IMR-90 (cell line): ENCODE measurements around the gene LCE3B. TPM values are rescaled to one million over a fixed set of nuclear protein-coding genes. Genes with fewer than 3 reads are reported as not detected.

ENCODE experiments used
- ATAC-seq: fragments of 200-7000 bp; cut with Tn5 transposase; 2 replicates; pipeline ENCODE4 v1.9.1; 2020; ENCODE audit warnings: low read depth, mild to moderate bottlenecking, moderate library complexity
- BruUV-seq: library from RNA; stranded (reverse); fragments of 400-500 nt; replicated peaks from 2 replicates; lab custom pipeline; 2021; lab: Mats Ljungman, UMichigan
- CTCF ChIA-PET: fragments of 300-600 bp; formaldehyde crosslinking; extraction: SDS; loops from one replicate; lab custom pipeline; 2021; ENCODE audit warnings: antibody characterized with exemption; lab: Yijun Ruan, JAX
- POLR2A ChIA-PET: fragments of 300-600 bp; sonication (Branson Sonifier 250); formaldehyde crosslinking; loops from one replicate; lab custom pipeline; 2022; ENCODE audit warnings: antibody characterized with exemption; ENCODE audit not compliant: unreplicated experiment; lab: Charles Lee
- DNase-seq: peaks from one replicate; pipeline ENCODE4 v3.0.0; 2013
- H2AFZ ChIP-seq: replicated peaks from 2 replicates; pipeline ENCODE3; 2013; ENCODE audit warnings: low read length, mild to moderate bottlenecking; ENCODE audit not compliant: poor library complexity
- H2AK5ac ChIP-seq: 2 replicates; pipeline ENCODE4 v1.6.1; 2013; ENCODE audit warnings: low read depth, low read length, inconsistent platforms
- H2AK9ac ChIP-seq: replicated peaks from 2 replicates; pipeline ENCODE3; 2013; ENCODE audit warnings: mild to moderate bottlenecking, low read depth, low read length, moderate library complexity; ENCODE audit not compliant: poor library complexity
- H2BK120ac ChIP-seq: 2 replicates; pipeline ENCODE4 v1.6.1; 2013; ENCODE audit warnings: low read depth, low read length, inconsistent platforms
- H2BK15ac ChIP-seq: 3 replicates; pipeline ENCODE4 v1.6.1; 2013; ENCODE audit warnings: low read depth, low read length, inconsistent platforms
- H2BK20ac ChIP-seq: 2 replicates; pipeline ENCODE4 v1.6.1; 2013; ENCODE audit warnings: low read depth, mild to moderate bottlenecking, inconsistent platforms, low read length, moderate library complexity
- H2BK5ac ChIP-seq: 2 replicates; pipeline ENCODE4 v1.6.1; 2013; ENCODE audit warnings: mild to moderate bottlenecking, low read depth, low read length, inconsistent platforms; ENCODE audit not compliant: poor library complexity, severe bottlenecking
- H3K14ac ChIP-seq: replicated peaks from 2 replicates; pipeline ENCODE4 v1.6.1; 2013; ENCODE audit warnings: low read depth, low read length, inconsistent platforms
- H3K18ac ChIP-seq: 2 replicates; pipeline ENCODE4 v1.6.1; 2013; ENCODE audit warnings: low read depth, low read length, control low read depth
- H3K23ac ChIP-seq: 2 replicates; pipeline ENCODE4 v1.6.1; 2013; ENCODE audit warnings: low read depth, low read length, inconsistent platforms
- H3K27ac ChIP-seq: 2 replicates; pipeline ENCODE4 v1.5.1; 2013; ENCODE audit warnings: mild to moderate bottlenecking, control low read depth, low read length; ENCODE audit not compliant: insufficient read depth
- H3K27me3 ChIP-seq: 2 replicates; pipeline ENCODE4 v1.6.1; 2013; ENCODE audit warnings: low read length; ENCODE audit not compliant: control insufficient read depth, insufficient read depth
- H3K36me3 ChIP-seq: 2 replicates; pipeline ENCODE4 v1.6.1; 2013; ENCODE audit warnings: low read length, mixed read lengths; ENCODE audit not compliant: control insufficient read depth, insufficient read depth
- H3K4ac ChIP-seq: 2 replicates; pipeline ENCODE4 v1.6.1; 2013; ENCODE audit warnings: low read depth, low read length, inconsistent platforms
- H3K4me1 ChIP-seq: 2 replicates; pipeline ENCODE4 v1.6.1; 2013; ENCODE audit warnings: low read length, mixed read lengths; ENCODE audit not compliant: control insufficient read depth, insufficient read depth
- H3K4me2 ChIP-seq: 2 replicates; pipeline ENCODE4 v1.6.1; 2013; ENCODE audit warnings: low read depth, mild to moderate bottlenecking, control low read depth, low read length, moderate library complexity
- H3K4me3 ChIP-seq: 2 replicates; pipeline ENCODE4 v1.5.1; 2013; ENCODE audit warnings: low read depth, mild to moderate bottlenecking, control low read depth, low read length, moderate library complexity; ENCODE audit not compliant: insufficient read depth
- H3K56ac ChIP-seq: 2 replicates; pipeline ENCODE4 v1.6.1; 2013; ENCODE audit warnings: low read length, inconsistent platforms; ENCODE audit not compliant: insufficient read depth; ENCODE audit errors: extremely low read depth
- H3K79me1 ChIP-seq, 2 experiments: 2 replicates each; pipeline ENCODE4 v1.6.1; 2013; ENCODE audit warnings: low read length in 2 of 2, inconsistent platforms in 1 of 2, low read depth in 1 of 2
- H3K9ac ChIP-seq: 2 replicates; pipeline ENCODE4 v1.6.1; 2013; ENCODE audit warnings: low read depth, low read length, control low read depth
- H3K9me1 ChIP-seq: 2 replicates; pipeline ENCODE4 v1.6.1; 2013; ENCODE audit warnings: low read length, inconsistent platforms; ENCODE audit not compliant: insufficient read depth
- H3K9me3 ChIP-seq: 2 replicates; pipeline ENCODE4 v1.6.1; 2013; ENCODE audit warnings: low read length; ENCODE audit not compliant: control insufficient read depth, insufficient read depth
- H4K20me1 ChIP-seq: 2 replicates; pipeline ENCODE4 v1.6.1; 2013; ENCODE audit warnings: low read length, inconsistent platforms; ENCODE audit not compliant: insufficient read depth
- H4K5ac ChIP-seq: 2 replicates; pipeline ENCODE4 v1.6.1; 2013; ENCODE audit warnings: mild to moderate bottlenecking, low read depth, low read length, control low read depth
- H4K8ac ChIP-seq, 2 experiments: 2 replicates each; pipeline ENCODE4 v1.6.1; 2013; ENCODE audit warnings: low read depth in 2 of 2, low read length in 2 of 2, control low read depth in 1 of 2, inconsistent platforms in 1 of 2
- H4K91ac ChIP-seq: 2 replicates; pipeline ENCODE4 v1.6.1; 2013; ENCODE audit warnings: low read depth, low read length, inconsistent platforms; ENCODE audit not compliant: insufficient read depth
- BHLHE40 ChIP-seq: fragments of 150-350 bp; IDR thresholded peaks from 2 replicates; pipeline ENCODE4 v1.6.1; 2016; ENCODE audit warnings: mild to moderate bottlenecking, low read depth, low read length
- CEBPB ChIP-seq: IDR thresholded peaks from 2 replicates; pipeline ENCODE4 v1.6.1; 2012; ENCODE audit warnings: low read depth, low read length, improper control_type of control experiment
- CHD1 ChIP-seq: IDR thresholded peaks from 2 replicates; pipeline ENCODE4 v1.6.1; 2012; ENCODE audit warnings: low read depth, low read length, improper control_type of control experiment
- CTCF ChIP-seq: conservative IDR thresholded peaks from 2 replicates; pipeline ENCODE4 v1.5.1; 2012; ENCODE audit warnings: mild to moderate bottlenecking, low read depth, low read length, improper control_type of control experiment
- ELK1 ChIP-seq: fragments of 150-350 bp; IDR thresholded peaks from 2 replicates; pipeline ENCODE4 v1.6.1; 2016; ENCODE audit warnings: low read depth, mild to moderate bottlenecking, low read length, moderate library complexity, borderline replicate concordance
- FOS ChIP-seq: fragments of 150-350 bp; IDR thresholded peaks from 2 replicates; pipeline ENCODE4 v1.6.1; 2016; ENCODE audit warnings: low read depth, low read length
- MAFK ChIP-seq: IDR thresholded peaks from 2 replicates; pipeline ENCODE4 v1.6.1; 2012; ENCODE audit warnings: low read depth, low read length, improper control_type of control experiment
- MAZ ChIP-seq: IDR thresholded peaks from 2 replicates; pipeline ENCODE4 v1.6.1; 2012; ENCODE audit warnings: low read depth, mild to moderate bottlenecking, low read length, improper control_type of control experiment, moderate library complexity, borderline replicate concordance
- MXI1 ChIP-seq: IDR thresholded peaks from 2 replicates; pipeline ENCODE4 v1.6.1; 2012; ENCODE audit warnings: low read depth, mild to moderate bottlenecking, low read length, moderate library complexity, borderline replicate concordance
- NFE2L2 ChIP-seq: fragments of 150-350 bp; IDR thresholded peaks from 2 replicates; pipeline ENCODE4 v1.6.1; 2016; ENCODE audit warnings: low read depth, mild to moderate bottlenecking, low read length
- POLR2A ChIP-seq: IDR thresholded peaks from 2 replicates; pipeline ENCODE4 v1.6.1; 2012; ENCODE audit warnings: mild to moderate bottlenecking, low read depth, low read length
- RAD21 ChIP-seq: IDR thresholded peaks from 2 replicates; pipeline ENCODE4 v1.6.1; 2012; ENCODE audit warnings: low read length, improper control_type of control experiment
- RCOR1 ChIP-seq: IDR thresholded peaks from 2 replicates; pipeline ENCODE4 v1.6.1; 2012; ENCODE audit warnings: mild to moderate bottlenecking, low read length, improper control_type of control experiment; ENCODE audit not compliant: insufficient replicate concordance
- RFX5 ChIP-seq: IDR thresholded peaks from 2 replicates; pipeline ENCODE4 v1.8.0; 2012; ENCODE audit warnings: low read depth, mild to moderate bottlenecking, low read length, moderate library complexity
- SMC3 ChIP-seq: fragments of 150-350 bp; IDR thresholded peaks from 2 replicates; pipeline ENCODE4 v1.6.1; 2016; ENCODE audit warnings: low read depth, mild to moderate bottlenecking, antibody characterized with exemption, low read length, moderate library complexity
- USF2 ChIP-seq: fragments of 150-350 bp; IDR thresholded peaks from 2 replicates; pipeline ENCODE4 v1.6.1; 2017; ENCODE audit warnings: mild to moderate bottlenecking, antibody characterized with exemption, low read length, low read depth
- WGBS, 2 experiments: methylation state at CpG; one replicate each; pipeline versions ENCODE4 v1.1.5 to v1.1.7; 2013; ENCODE audit warnings: missing lambda C conversion rate in 2 of 2; ENCODE audit not compliant: insufficient read length in 1 of 2; ENCODE audit errors: extremely low coverage in 2 of 2; 5-methylcytosine and 5-hydroxymethylcytosine counted together
- dilution Hi-C: fragments of 300-500 bp; cut with HindIII; formaldehyde crosslinking; loops from one replicate; pipeline ENCODE4 v1.14.3; 2018; ENCODE audit warnings: low sequenced_read_pairs; ENCODE audit not compliant: unreplicated experiment
- in situ Hi-C: fragments of 300-500 bp; cut with MboI; formaldehyde crosslinking; loops from 3 replicates; pipeline ENCODE4 v1.14.3; 2019; ENCODE audit warnings: low sequenced_read_pairs, inconsistent platforms, mixed read lengths
- intact Hi-C: fragments of 100-400 bp; cut with micrococcal nuclease; formaldehyde crosslinking; loops from 2 replicates; pipeline ENCODE4 v1.10.0; 2022
- polyA plus RNA-seq, 3 experiments: library from polyadenylated mRNA; depleted of rRNA; stranded (reverse); fragments of >200 nt; gene quantifications; 2 replicates each; pipeline ENCODE4 v1.2.3, GENCODE V29; 2012; ENCODE audit warnings: low replicate concordance in 1 of 3
- total RNA-seq: library from RNA; depleted of rRNA; stranded (reverse); fragments of >200 nt; gene quantifications from 2 replicates; pipeline ENCODE4 v1.2.3, GENCODE V29; 2012

LCE3B gene
- total and polyA plus RNA-seq, 2 of the 4 experiments (the other 2 are of a cell fraction) = not detected

- in situ Hi-C loops (loop anchor here (10.0 kb wide), 1 partner anchor 47 kb away; no protein-coding TSS in a partner anchor), dilution Hi-C loops (no loop called here), intact Hi-C loops (no loop called here)
- H3K4me3 ChIP-seq = no peak overlapping the region
- H3K56ac ChIP-seq = no peak overlapping the region
- no peak overlapping the region for H2BK5ac ChIP-seq
- ChIA-PET CTCF (no interaction called here), POLR2A (no interaction called here)
- no peak overlapping the region for H2AK5ac ChIP-seq
- no peaks in the 10 kb centered on the region for H3K9me1 ChIP-seq
- no peak overlapping the region for H2AFZ ChIP-seq
- no peak overlapping the region for H3K18ac ChIP-seq
- no peaks in the 10 kb centered on the region for H3K27me3 ChIP-seq
- no peak overlapping the region for H3K9ac ChIP-seq
- no peaks in the 10 kb centered on the region for H4K20me1 ChIP-seq
- no peak overlapping the region for H2AK9ac ChIP-seq
- H3K4ac ChIP-seq = no peak overlapping the region
- no TSS peak for BruUV-seq
- peaks cover 3% of the 10 kb centered on the region for H3K9me3 ChIP-seq
- no peak overlapping the region for H3K4me2 ChIP-seq
- no peaks in the 10 kb centered on the region for H3K36me3 ChIP-seq
- no peak overlapping the region for H3K23ac ChIP-seq
- no peak overlapping the region for H3K14ac ChIP-seq
- no peak overlapping the region for H4K91ac ChIP-seq
- no peak for DNase-seq
- no peak overlapping the region for H2BK20ac ChIP-seq
- no peak overlapping the region for H2BK120ac ChIP-seq
- H3K4me1 ChIP-seq = no peaks in the 10 kb centered on the region
- H4K8ac ChIP-seq = no peak overlapping the region
- no peak overlapping the region for H4K5ac ChIP-seq
- no peak overlapping the region for H2BK15ac ChIP-seq
- no peaks in the 10 kb centered on the region for H3K79me1 ChIP-seq
- no peak for ATAC-seq
- TF ChIP-seq BHLHE40 (no peak), MAFK (no peak), FOS (no peak), USF2 (no peak), MXI1 (no peak), RAD21 (no peak), CHD1 (no peak), CEBPB (no peak), MAZ (no peak), CTCF (no peak), NFE2L2 (no peak), RFX5 (no peak), RCOR1 (no peak), POLR2A (no peak), SMC3 (no peak), ELK1 (no peak)
- no CpG with 5 or more reads among the region's 3 CpGs for WGBS, 2 experiments
- no peak overlapping the region for H3K27ac ChIP-seq
Measured at GRCh38 chr1:152621993-152622392, 8.4 kb downstream of the LCE3B start.
